Measurements from ENCODE around the gene BPI. TPM values are rescaled to one million over a fixed set of nuclear protein-coding genes. Genes with fewer than 3 reads are reported as not detected.

The BPI gene
- total RNA-seq, 1 experiment from 2014 or later: not detected

DNA sequence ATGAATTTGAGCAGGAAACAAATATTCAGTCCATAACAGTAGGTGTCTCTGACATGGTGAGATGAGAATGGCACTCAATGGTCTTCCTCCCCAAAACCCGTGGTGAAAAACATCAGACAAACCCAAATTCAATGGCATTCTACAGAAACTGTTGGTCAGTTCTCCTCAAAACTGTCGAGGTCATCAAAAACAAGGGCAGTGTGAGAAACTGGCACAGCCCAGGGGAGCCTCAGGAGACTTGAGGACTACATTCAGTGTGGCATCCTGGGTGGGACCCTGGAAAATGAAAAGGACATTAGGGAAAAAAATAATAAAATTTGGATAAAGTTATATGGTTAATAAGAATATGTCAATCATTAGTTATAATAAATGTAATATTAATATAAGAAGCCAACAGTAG is 82.9 kb downstream of the BPI start:
- Histone ChIP-seq H4K20me1 (ENCODE audit: control insufficient read depth, insufficient read depth, insufficient read length) (no peaks in the 10 kb centered on the region), H2BK12ac (ENCODE audit: insufficient read length, low read depth, low read length) (no peak overlapping the region), H3T11ph (ENCODE audit: low read length) (no peak overlapping the region), H2BK15ac (ENCODE audit: low read depth, low read length) (no peak overlapping the region), H4K91ac (ENCODE audit: insufficient read length, low read depth, low read length) (no peak overlapping the region), H3K14ac (ENCODE audit: insufficient read depth, low read length) (no peak overlapping the region), H3K9ac (ENCODE audit: extremely low read depth, insufficient read length, low read length) (no peak overlapping the region), H3K18ac (ENCODE audit: insufficient read length, low read depth, low read length) (no peak overlapping the region), H2BK120ac (ENCODE audit: low read depth, low read length, poor library complexity, severe bottlenecking) (no peak overlapping the region), H3K4me1 (ENCODE audit: insufficient read depth, low read length) (no peaks in the 10 kb centered on the region; the same call in 1 of the 2 replicates), H3K79me2 (ENCODE audit: insufficient read depth, low read length) (0 out of 2 replicates have a peak, but pooled peaks cover 2% of the 10 kb centered on the region), H4K8ac (replicated peaks; ENCODE audit: insufficient read length, low read depth, low read length) (no peak overlapping the region), H3K23ac (ENCODE audit: insufficient read length, low read depth, low read length) (no peak overlapping the region), H3K27ac (ENCODE audit: insufficient read length, low read depth, low read length) (no peak overlapping the region), H3K79me1 (ENCODE audit: insufficient read depth, low read depth, low read length, poor library complexity, severe bottlenecking) (no peaks in the 10 kb centered on the region), H3K9me3 (ENCODE audit: control insufficient read depth, low read depth, low read length) (no peaks in the 10 kb centered on the region), H3K27me3 (ENCODE audit: insufficient read depth, low read length) (no peaks in the 10 kb centered on the region), H4K5ac (ENCODE audit: insufficient read length, low read depth, low read length) (no peak overlapping the region), H2BK5ac (ENCODE audit: insufficient read length, low read length) (no peak overlapping the region), H2AFZ (ENCODE audit: low read length) (no peak overlapping the region), H3K4me2 (ENCODE audit: insufficient read depth, insufficient read length, low read length) (no peak overlapping the region), H3K4ac (ENCODE audit: low read depth, low read length) (no peak overlapping the region), H3K23me2 (ENCODE audit: insufficient read length, low read depth, low read length, poor library complexity, severe bottlenecking) (no peaks in the 10 kb centered on the region), H2BK20ac (ENCODE audit: low read depth, low read length, poor library complexity, severe bottlenecking) (no peak overlapping the region), H3K56ac (ENCODE audit: insufficient read length, low read depth, low read length) (no peak overlapping the region), H2AK5ac (ENCODE audit: insufficient read length, low read length) (no peak overlapping the region)
- H3K4me1 Mint-ChIP-seq: peaks cover 29 to 35% of the 10 kb centered on the region in 2 experiments
- DNase-seq: no peak
- WGBS (ENCODE audit: extremely low coverage, insufficient read length, low lambda C conversion rate): no CpG with 5 or more reads among the region's 2 CpGs
- TF ChIP-seq, protein P1, sequence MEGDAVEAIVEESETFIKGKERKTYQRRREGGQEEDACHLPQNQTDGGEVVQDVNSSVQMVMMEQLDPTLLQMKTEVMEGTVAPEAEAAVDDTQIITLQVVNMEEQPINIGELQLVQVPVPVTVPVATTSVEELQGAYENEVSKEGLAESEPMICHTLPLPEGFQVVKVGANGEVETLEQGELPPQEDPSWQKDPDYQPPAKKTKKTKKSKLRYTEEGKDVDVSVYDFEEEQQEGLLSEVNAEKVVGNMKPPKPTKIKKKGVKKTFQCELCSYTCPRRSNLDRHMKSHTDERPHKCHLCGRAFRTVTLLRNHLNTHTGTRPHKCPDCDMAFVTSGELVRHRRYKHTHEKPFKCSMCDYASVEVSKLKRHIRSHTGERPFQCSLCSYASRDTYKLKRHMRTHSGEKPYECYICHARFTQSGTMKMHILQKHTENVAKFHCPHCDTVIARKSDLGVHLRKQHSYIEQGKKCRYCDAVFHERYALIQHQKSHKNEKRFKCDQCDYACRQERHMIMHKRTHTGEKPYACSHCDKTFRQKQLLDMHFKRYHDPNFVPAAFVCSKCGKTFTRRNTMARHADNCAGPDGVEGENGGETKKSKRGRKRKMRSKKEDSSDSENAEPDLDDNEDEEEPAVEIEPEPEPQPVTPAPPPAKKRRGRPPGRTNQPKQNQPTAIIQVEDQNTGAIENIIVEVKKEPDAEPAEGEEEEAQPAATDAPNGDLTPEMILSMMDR (conservative IDR thresholded peaks at IDR 0.05): no peak
- no peak overlapping the region for H3K27ac Mint-ChIP-seq
- H3K36me3 Mint-ChIP-seq (ENCODE audit: insufficient read depth in 1 of 3, low read depth in 3 of 3): no peaks in the 10 kb centered on the region
- peaks cover 0 to 7% of the 10 kb centered on the region in 2 experiments; a peak in 3 of 5 replicates for H3K9me3 Mint-ChIP-seq
- no peaks in the 10 kb centered on the region for H3K27me3 Mint-ChIP-seq (ENCODE audit: low read depth)
- H3K4me3 Mint-ChIP-seq: no peak overlapping the region

Other genes with a start within 250 kb of the BPI start
- 1.1 and 1.4 TPM in 2 replicates for gene TGM2, start 138.9 kb upstream of the BPI start, total RNA-seq (2021)
- gene KIAA1755, start 43.4 kb upstream of the BPI start, total RNA-seq (2021): 0.17 and 0.18 TPM in 2 replicates
- gene LBP, start 42.3 kb downstream of the BPI start, total RNA-seq (2021): 0.35 and 0.52 TPM in 2 replicates
- 70.1 and 74.8 TPM in 2 replicates for gene SNHG17, start 131.2 kb downstream of the BPI start, total RNA-seq (2021)
- 28.5 TPM in 2 replicates for gene RALGAPB, start 168.7 kb downstream of the BPI start, total RNA-seq (2021)